ENCODE results near the gene GALNT17. TPM values are rescaled to one million over a fixed set of nuclear protein-coding genes. Genes with fewer than 3 reads are reported as not detected.

Gene GALNT17
- total and polyA plus RNA-seq, 4 donors = 2.8 to 10.8 (median 7.4) TPM

DNA sequence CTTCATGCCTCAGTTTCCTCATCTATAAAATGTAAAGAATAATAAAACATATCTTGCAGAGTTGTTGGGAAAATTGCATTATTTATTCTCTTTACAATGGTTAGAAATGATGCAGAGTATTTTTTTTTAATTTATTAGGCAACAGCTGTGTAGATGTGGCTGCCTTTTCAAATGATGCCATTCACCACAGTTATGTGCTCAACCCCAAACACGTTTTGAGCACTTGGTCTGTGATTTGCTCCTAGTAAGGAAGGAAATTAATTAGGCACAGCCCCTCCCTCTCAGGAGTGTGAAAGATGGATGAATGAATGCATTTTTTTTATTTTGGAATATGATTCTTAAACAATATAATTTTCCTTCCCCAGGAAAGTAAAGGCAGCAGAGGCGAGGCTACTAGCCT, 575.1 kb downstream of the GALNT17 start:
- Histone ChIP-seq H3K9me3 (ENCODE audit: control insufficient read depth in 4 of 4, insufficient read depth in 3 of 4, low read length in 3 of 4) (peaks cover 0 to 5% (median 2%) of the 10 kb centered on the region in 4 donors), H3K36me3 (ENCODE audit: control insufficient read depth in 4 of 4, insufficient read depth in 4 of 4, low read length in 4 of 4) (no peaks in the 10 kb centered on the region), H3K27ac (ENCODE audit: low read depth in 1 of 2, low read length in 1 of 2) (no peak overlapping the region), H3K27me3 (ENCODE audit: control insufficient read depth in 3 of 3, insufficient read depth in 3 of 3, low read length in 2 of 3) (no peaks in the 10 kb centered on the region), H3K4me1 (ENCODE audit: control insufficient read depth in 5 of 5, insufficient read depth in 5 of 5, low read length in 5 of 5) (no peaks in the 10 kb centered on the region), H3K4me3 (no peak overlapping the region), H3K9ac (ENCODE audit: insufficient read depth in 1 of 2, low read length in 2 of 2) (no peak overlapping the region)
- TF ChIP-seq, protein P1, sequence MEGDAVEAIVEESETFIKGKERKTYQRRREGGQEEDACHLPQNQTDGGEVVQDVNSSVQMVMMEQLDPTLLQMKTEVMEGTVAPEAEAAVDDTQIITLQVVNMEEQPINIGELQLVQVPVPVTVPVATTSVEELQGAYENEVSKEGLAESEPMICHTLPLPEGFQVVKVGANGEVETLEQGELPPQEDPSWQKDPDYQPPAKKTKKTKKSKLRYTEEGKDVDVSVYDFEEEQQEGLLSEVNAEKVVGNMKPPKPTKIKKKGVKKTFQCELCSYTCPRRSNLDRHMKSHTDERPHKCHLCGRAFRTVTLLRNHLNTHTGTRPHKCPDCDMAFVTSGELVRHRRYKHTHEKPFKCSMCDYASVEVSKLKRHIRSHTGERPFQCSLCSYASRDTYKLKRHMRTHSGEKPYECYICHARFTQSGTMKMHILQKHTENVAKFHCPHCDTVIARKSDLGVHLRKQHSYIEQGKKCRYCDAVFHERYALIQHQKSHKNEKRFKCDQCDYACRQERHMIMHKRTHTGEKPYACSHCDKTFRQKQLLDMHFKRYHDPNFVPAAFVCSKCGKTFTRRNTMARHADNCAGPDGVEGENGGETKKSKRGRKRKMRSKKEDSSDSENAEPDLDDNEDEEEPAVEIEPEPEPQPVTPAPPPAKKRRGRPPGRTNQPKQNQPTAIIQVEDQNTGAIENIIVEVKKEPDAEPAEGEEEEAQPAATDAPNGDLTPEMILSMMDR (IDR thresholded peaks at IDR 0.05; ENCODE audit: control extremely low read depth, extremely low read depth) = no peak
- DNase-seq (no peak), ATAC-seq (ENCODE audit: insufficient read depth, low FRiP score) (no peak)
- WGBS, 2 donors = 66 to 79% methylated on average over 2 of the region's 2 CpGs

DNA sequence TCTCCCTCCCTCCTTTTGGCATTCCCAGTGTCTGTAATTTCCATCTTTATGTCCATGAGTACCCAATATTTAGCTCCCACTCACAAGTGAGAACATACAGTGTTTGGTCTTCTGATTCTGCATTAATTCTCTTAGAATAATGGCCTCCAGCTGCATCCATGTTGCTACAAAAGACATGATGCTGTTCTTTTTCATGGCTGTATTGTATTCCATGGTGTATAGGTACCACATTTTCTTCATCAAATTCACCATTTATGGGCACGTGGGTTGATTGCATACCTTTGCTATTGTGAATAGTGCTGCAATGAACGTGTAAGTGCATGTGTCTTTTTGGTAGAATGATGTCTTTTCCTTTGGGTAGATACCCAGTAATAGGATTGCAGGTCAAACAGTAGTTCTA, 576.8 kb downstream of the GALNT17 start:
- H3K27me3 ChIP-seq (ENCODE audit: control insufficient read depth in 3 of 3, insufficient read depth in 3 of 3, low read length in 2 of 3) = no peaks in the 10 kb centered on the region
- DNase-seq (no peak), ATAC-seq (ENCODE audit: insufficient read depth, low FRiP score) (no peak)
- no peak overlapping the region for H3K27ac ChIP-seq (ENCODE audit: low read depth in 1 of 2, low read length in 1 of 2)
- TF ChIP-seq, protein P1 (IDR thresholded peaks at IDR 0.05; ENCODE audit: control extremely low read depth, extremely low read depth) = no peak
- no peak overlapping the region for H3K9ac ChIP-seq (ENCODE audit: insufficient read depth in 1 of 2, low read length in 2 of 2)
- H3K9me3 ChIP-seq (ENCODE audit: control insufficient read depth in 4 of 4, insufficient read depth in 3 of 4, low read length in 3 of 4) = peaks cover 0 to 5% (median 2%) of the 10 kb centered on the region in 4 donors
- no peak overlapping the region for H3K4me3 ChIP-seq
- H3K4me1 ChIP-seq (ENCODE audit: control insufficient read depth in 5 of 5, insufficient read depth in 5 of 5, low read length in 5 of 5) = no peaks in the 10 kb centered on the region
- 80 to 82% methylated on average over 2 of the region's 2 CpGs for WGBS, 2 donors
- peaks cover 0 to 2% (median 0%) of the 10 kb centered on the region in 4 donors for H3K36me3 ChIP-seq (ENCODE audit: control insufficient read depth in 4 of 4, insufficient read depth in 4 of 4, low read length in 4 of 4)

DNA sequence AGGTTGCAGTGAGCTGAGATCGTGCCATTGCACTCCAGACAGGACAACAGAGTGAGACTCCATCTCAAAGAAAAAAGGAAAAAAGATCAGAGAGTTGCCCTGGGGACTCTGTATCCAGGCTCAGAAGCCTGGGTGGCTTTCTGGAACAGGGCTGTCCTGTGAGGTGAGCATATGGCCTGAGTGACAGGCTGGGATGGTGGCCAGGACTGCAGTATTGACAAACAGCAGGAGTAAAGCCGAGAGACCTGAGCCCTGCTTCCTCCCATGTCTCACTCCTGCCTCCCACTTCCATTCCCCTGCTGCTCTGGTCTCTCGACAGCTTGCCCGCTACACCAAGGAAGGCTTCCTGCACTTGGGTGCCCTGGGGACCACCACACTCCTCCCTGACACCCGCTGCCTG, 578.5 kb downstream of the GALNT17 start:
- WGBS, 2 donors = 80 to 84% methylated on average over 5 of the region's 5 CpGs

More for the DNA sequence above, 578.5 kb downstream of the GALNT17 start:
- Histone ChIP-seq H3K27ac (ENCODE audit: low read depth in 1 of 2, low read length in 1 of 2) (no peak overlapping the region), H3K4me3 (no peak overlapping the region), H3K27me3 (ENCODE audit: control insufficient read depth in 3 of 3, insufficient read depth in 3 of 3, low read length in 2 of 3) (no peaks in the 10 kb centered on the region), H3K9ac (ENCODE audit: insufficient read depth in 1 of 2, low read length in 2 of 2) (no peak overlapping the region), H3K36me3 (ENCODE audit: control insufficient read depth in 4 of 4, insufficient read depth in 4 of 4, low read length in 4 of 4) (peaks cover 0 to 2% (median 0%) of the 10 kb centered on the region in 4 donors), H3K9me3 (ENCODE audit: control insufficient read depth in 4 of 4, insufficient read depth in 3 of 4, low read length in 3 of 4) (peaks cover 0 to 5% (median 2%) of the 10 kb centered on the region in 4 donors), H3K4me1 (ENCODE audit: control insufficient read depth in 5 of 5, insufficient read depth in 5 of 5, low read length in 5 of 5) (no peaks in the 10 kb centered on the region)
- TF ChIP-seq, protein P1 (IDR thresholded peaks at IDR 0.05; ENCODE audit: control extremely low read depth, extremely low read depth) = no peak
- DNase-seq (no peak), ATAC-seq (ENCODE audit: insufficient read depth, low FRiP score) (no peak)

Data from lung (tissue), 12 donors.